A673 (cell line): ENCODE data around the gene OSBP2. TPM values are rescaled to one million over a fixed set of nuclear protein-coding genes. Genes with fewer than 3 reads are reported as not detected.

Experiments
- BruUV-seq: library from RNA; stranded (reverse); fragments of 400-500 nt; replicated peaks from 2 replicates; lab custom pipeline; 2021; lab: Mats Ljungman, UMichigan
- CTCF ChIA-PET: fragments of 300-600 bp; sonication (Branson Sonifier 250); formaldehyde crosslinking; loops from one replicate; lab custom pipeline; 2022; ENCODE audit warnings: antibody characterized with exemption; lab: Charles Lee
- POLR2A ChIA-PET: fragments of 300-600 bp; sonication (Branson Sonifier 250); formaldehyde crosslinking; loops from one replicate; lab custom pipeline; 2022; ENCODE audit warnings: antibody characterized with exemption; ENCODE audit not compliant: low non-redundant PET; lab: Charles Lee
- DNase-seq: peaks from one replicate; pipeline ENCODE4 v3.0.0-alpha.2; 2015; ENCODE audit warnings: low spot score
- H3K27ac ChIP-seq: fragments of 200-600 bp; sonication (generic); 2 replicates; pipeline ENCODE4 v1.5.1; 2016; ENCODE audit warnings: mixed run types, low read depth, mild to moderate bottlenecking, mixed read lengths, antibody characterized with exemption, low read length; ENCODE audit not compliant: poor library complexity, severe bottlenecking
- H3K27me3 ChIP-seq: fragments of 200-600 bp; sonication (generic); replicated peaks from 2 replicates; pipeline ENCODE4 v1.6.1; 2017; ENCODE audit warnings: mixed run types, low read depth, mild to moderate bottlenecking, mixed read lengths, antibody characterized with exemption, low read length; ENCODE audit not compliant: insufficient read depth, poor library complexity
- H3K36me3 ChIP-seq: fragments of 200-600 bp; sonication (generic); 2 replicates; pipeline ENCODE4 v1.6.1; 2016; ENCODE audit warnings: mixed run types, mild to moderate bottlenecking, mixed read lengths, antibody characterized with exemption, low read length; ENCODE audit not compliant: insufficient read depth, poor library complexity, severe bottlenecking
- H3K4me1 ChIP-seq: fragments of 200-600 bp; sonication (generic); 2 replicates; pipeline ENCODE4 v1.6.1; 2017; ENCODE audit warnings: mixed run types, mild to moderate bottlenecking, mixed read lengths, antibody characterized with exemption, low read length; ENCODE audit not compliant: insufficient read depth, poor library complexity, severe bottlenecking
- H3K4me3 ChIP-seq: fragments of 200-600 bp; sonication (generic); 2 replicates; pipeline ENCODE4 v1.5.1; 2016; ENCODE audit warnings: low read depth, mixed run types, mild to moderate bottlenecking, mixed read lengths, low read length; ENCODE audit not compliant: poor library complexity, severe bottlenecking
- H3K9me3 ChIP-seq: fragments of 200-600 bp; sonication (generic); 2 replicates; pipeline ENCODE4 v1.6.1; 2016; ENCODE audit warnings: mixed run types, low read depth, mild to moderate bottlenecking, mixed read lengths, antibody characterized with exemption, low read length; ENCODE audit not compliant: poor library complexity, severe bottlenecking
- CTCF ChIP-seq: fragments of 300-800, 200-600 bp; sonication (generic); conservative IDR thresholded peaks from 2 replicates; pipeline ENCODE4 v1.5.1; 2017; ENCODE audit warnings: low read depth, mild to moderate bottlenecking, antibody characterized with exemption, low read length, moderate library complexity, mixed read lengths
- EZH2 ChIP-seq: fragments of 200-600 bp; sonication (generic); IDR thresholded peaks from 2 replicates; pipeline ENCODE4 v1.6.1; 2017; ENCODE audit warnings: borderline replicate concordance, low read depth, mild to moderate bottlenecking, mixed read lengths, antibody characterized with exemption, low read length; ENCODE audit not compliant: poor library complexity, severe bottlenecking
- intact Hi-C: fragments of 100-400 bp; cut with micrococcal nuclease; formaldehyde crosslinking; loops from one replicate; pipeline ENCODE4 v1.10.0; 2022; ENCODE audit not compliant: unreplicated experiment
- total RNA-seq: library from RNA; stranded (reverse); gene quantifications from 2 replicates; pipeline ENCODE4 v1.2.3, GENCODE V29; 2021

Gene OSBP2
- total RNA-seq, 1 experiment from 2014 or later: 1.8 TPM

GRCh38 chr22:30864441-30865420 lies 170.1 kb downstream of the OSBP2 start:
- no peaks in the 10 kb centered on the region for H3K9me3 ChIP-seq
- no peaks in the 10 kb centered on the region for H3K36me3 ChIP-seq
- CTCF ChIA-PET: no interaction called here
- intact Hi-C loops: no loop called here
- no peaks in the 10 kb centered on the region for H3K27me3 ChIP-seq
- H3K4me3 ChIP-seq: no peak overlapping the region
- POLR2A ChIA-PET: no interaction called here
- no peaks in the 10 kb centered on the region for H3K4me1 ChIP-seq
- BruUV-seq: no TSS peak
- DNase-seq: no peak
- TF ChIP-seq CTCF (no peak), EZH2 (no peak)
- no peak overlapping the region for H3K27ac ChIP-seq

- Histone ChIP-seq H3K27me3 (no peaks in the 10 kb centered on the region), H3K4me1 (no peaks in the 10 kb centered on the region), H3K9me3 (no peaks in the 10 kb centered on the region), H3K4me3 (no peak overlapping the region), H3K27ac (no peak overlapping the region), H3K36me3 (no peaks in the 10 kb centered on the region)
- ChIA-PET CTCF (no interaction called here), POLR2A (no interaction called here)
- TF ChIP-seq EZH2 (no peak), CTCF (no peak)
- intact Hi-C loops: no loop called here
- no TSS peak for BruUV-seq
- DNase-seq: no peak
These were observed 171.0 kb downstream of the OSBP2 start for GRCh38 chr22:30865656-30866055.

- no TSS peak for BruUV-seq
- CTCF ChIA-PET: no interaction called here
These were observed 171.5 kb downstream of the OSBP2 start for GRCh38 chr22:30866216-30866615.

More at GRCh38 chr22:30866216-30866615, 171.5 kb downstream of the OSBP2 start:
- Histone ChIP-seq H3K27me3 (no peaks in the 10 kb centered on the region), H3K4me1 (no peaks in the 10 kb centered on the region), H3K4me3 (no peak overlapping the region), H3K27ac (no peak overlapping the region), H3K36me3 (no peaks in the 10 kb centered on the region), H3K9me3 (no peaks in the 10 kb centered on the region)
- no peak for DNase-seq
- POLR2A ChIA-PET: no interaction called here
- TF ChIP-seq EZH2 (no peak), CTCF (no peak)
- intact Hi-C loops: no loop called here
